WTC11 (cell line): Measurements from ENCODE around the gene HLA-DMA. TPM values are rescaled to one million over a fixed set of nuclear protein-coding genes. Genes with fewer than 3 reads are reported as not detected.

ENCODE experiments used
- CBFB ChIP-seq: sonication (generic); formaldehyde crosslinking; IDR thresholded peaks from 2 replicates; pipeline ENCODE4 v1.8.1; 2022; ENCODE audit warnings: mild to moderate bottlenecking, low read depth, missing genetic modification reagents
- NFYB ChIP-seq: sonication (generic); formaldehyde crosslinking; conservative IDR thresholded peaks from 2 replicates; pipeline ENCODE4 v1.8.0; 2022; ENCODE audit warnings: low read depth, missing genetic modification reagents
- ZNF121 ChIP-seq: sonication (generic); formaldehyde crosslinking; IDR thresholded peaks from 2 replicates; pipeline ENCODE4 v1.8.0; 2023; ENCODE audit warnings: missing genetic modification reagents
- ZNF138 ChIP-seq: sonication (generic); formaldehyde crosslinking; conservative IDR thresholded peaks from 2 replicates; pipeline ENCODE4 v1.8.1; 2022; ENCODE audit warnings: mild to moderate bottlenecking, moderate library complexity, missing genetic modification reagents
- ZNF232 ChIP-seq: sonication (generic); formaldehyde crosslinking; IDR thresholded peaks from 2 replicates; pipeline ENCODE4 v1.8.0; 2022; ENCODE audit warnings: mild to moderate bottlenecking, missing genetic modification reagents
- ZNF416 ChIP-seq: fragments of 250-450 bp; sonication (Bioruptor Pico); IDR thresholded peaks from 2 replicates; pipeline ENCODE4 v1.9.0; 2021; ENCODE audit warnings: mild to moderate bottlenecking, inconsistent platforms
- total RNA-seq: library from RNA; stranded (reverse); gene quantifications from 3 replicates; pipeline ENCODE4 v1.2.3, GENCODE V29; 2021
- TF ChIP-seq, protein P1 (sequence below): sonication (generic); formaldehyde crosslinking; IDR thresholded peaks from 2 replicates; pipeline ENCODE4 v1.8.1; 2022; ENCODE audit warnings: low read depth, missing genetic modification reagents, borderline replicate concordance
- TF ChIP-seq, protein P2 (sequence below): sonication (generic); formaldehyde crosslinking; IDR thresholded peaks from 2 replicates; pipeline ENCODE4 v1.8.0; 2023; ENCODE audit warnings: mild to moderate bottlenecking, missing genetic modification reagents
- TF ChIP-seq, protein P3 (sequence below): sonication (generic); formaldehyde crosslinking; IDR thresholded peaks from 2 replicates; pipeline ENCODE4 v1.8.1; 2022; ENCODE audit warnings: missing genetic modification reagents, borderline replicate concordance
- TF ChIP-seq, protein P4 (sequence below): sonication (generic); formaldehyde crosslinking; IDR thresholded peaks from 2 replicates; pipeline ENCODE4 v1.8.1; 2022; ENCODE audit warnings: low read depth, mild to moderate bottlenecking, moderate library complexity, missing genetic modification reagents, borderline replicate concordance
- TF ChIP-seq, protein P5 (sequence below): sonication (generic); formaldehyde crosslinking; IDR thresholded peaks from 2 replicates; pipeline ENCODE4 v1.8.1; 2023; ENCODE audit warnings: mild to moderate bottlenecking, moderate library complexity, missing genetic modification reagents
- TF ChIP-seq, protein P6 (sequence below): fragments of 250-450 bp; sonication (Bioruptor Pico); IDR thresholded peaks from 2 replicates; pipeline ENCODE4 v1.9.0; 2021; ENCODE audit warnings: moderate library complexity, mild to moderate bottlenecking, inconsistent platforms, borderline replicate concordance
- TF ChIP-seq, protein P7 (sequence below): sonication (generic); formaldehyde crosslinking; IDR thresholded peaks from 2 replicates; pipeline ENCODE4 v1.8.0; 2023; ENCODE audit warnings: missing genetic modification reagents, mild to moderate bottlenecking, borderline replicate concordance
- TF ChIP-seq, protein P8 (sequence below): fragments of 250-450 bp; sonication (Bioruptor Pico); IDR thresholded peaks from 2 replicates; pipeline ENCODE4 v1.9.0; 2021; ENCODE audit warnings: mild to moderate bottlenecking

HLA-DMA gene
- total RNA-seq, 1 experiment from 2014 or later = 6.6 TPM

DNA sequence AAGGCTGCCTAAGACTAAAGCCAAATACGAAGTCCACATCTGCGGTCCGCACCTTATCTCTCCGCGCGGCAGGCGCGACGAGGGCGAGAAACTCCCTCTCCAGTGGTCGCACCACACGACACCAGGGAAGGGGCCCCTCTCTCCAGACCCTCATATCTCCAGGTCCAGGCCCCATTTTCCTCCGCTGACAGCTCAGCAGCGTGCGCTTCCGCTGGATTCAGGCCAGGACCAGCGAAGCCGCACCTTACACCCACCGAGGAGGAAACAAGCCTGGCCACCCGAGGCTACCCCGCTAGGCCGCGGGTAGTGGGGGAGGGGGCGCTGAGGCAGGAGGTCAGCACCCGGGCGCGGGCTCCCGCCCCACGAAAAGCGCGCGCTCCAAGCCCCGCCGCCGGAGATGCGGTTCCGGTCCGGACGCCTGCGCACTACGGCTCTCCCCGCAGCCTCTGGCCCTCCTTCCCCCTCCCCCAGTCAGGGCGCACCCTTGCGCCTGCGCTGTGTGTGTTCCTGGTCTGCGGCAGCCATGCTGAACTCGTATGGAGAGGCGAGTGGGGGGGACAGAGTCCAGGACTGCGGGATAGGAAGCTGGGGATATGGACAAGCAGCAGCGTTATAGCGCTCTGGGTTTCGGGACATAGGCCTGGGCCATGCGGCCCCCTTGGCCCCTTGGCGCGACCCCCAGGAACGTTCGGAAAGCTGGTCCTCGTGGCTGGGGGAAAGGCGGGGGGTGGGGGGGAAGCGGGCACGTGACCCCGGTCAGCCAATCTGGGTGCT is 15.4 kb upstream of the HLA-DMA start, which contains the start of gene BRD2 (continued):
- TF ChIP-seq, protein P1, sequence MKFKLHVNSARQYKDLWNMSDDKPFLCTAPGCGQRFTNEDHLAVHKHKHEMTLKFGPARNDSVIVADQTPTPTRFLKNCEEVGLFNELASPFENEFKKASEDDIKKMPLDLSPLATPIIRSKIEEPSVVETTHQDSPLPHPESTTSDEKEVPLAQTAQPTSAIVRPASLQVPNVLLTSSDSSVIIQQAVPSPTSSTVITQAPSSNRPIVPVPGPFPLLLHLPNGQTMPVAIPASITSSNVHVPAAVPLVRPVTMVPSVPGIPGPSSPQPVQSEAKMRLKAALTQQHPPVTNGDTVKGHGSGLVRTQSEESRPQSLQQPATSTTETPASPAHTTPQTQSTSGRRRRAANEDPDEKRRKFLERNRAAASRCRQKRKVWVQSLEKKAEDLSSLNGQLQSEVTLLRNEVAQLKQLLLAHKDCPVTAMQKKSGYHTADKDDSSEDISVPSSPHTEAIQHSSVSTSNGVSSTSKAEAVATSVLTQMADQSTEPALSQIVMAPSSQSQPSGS (CRISPR knock-in tag) = no peak
- TF ChIP-seq ZNF121 = no peak
- TF ChIP-seq, protein P2, sequence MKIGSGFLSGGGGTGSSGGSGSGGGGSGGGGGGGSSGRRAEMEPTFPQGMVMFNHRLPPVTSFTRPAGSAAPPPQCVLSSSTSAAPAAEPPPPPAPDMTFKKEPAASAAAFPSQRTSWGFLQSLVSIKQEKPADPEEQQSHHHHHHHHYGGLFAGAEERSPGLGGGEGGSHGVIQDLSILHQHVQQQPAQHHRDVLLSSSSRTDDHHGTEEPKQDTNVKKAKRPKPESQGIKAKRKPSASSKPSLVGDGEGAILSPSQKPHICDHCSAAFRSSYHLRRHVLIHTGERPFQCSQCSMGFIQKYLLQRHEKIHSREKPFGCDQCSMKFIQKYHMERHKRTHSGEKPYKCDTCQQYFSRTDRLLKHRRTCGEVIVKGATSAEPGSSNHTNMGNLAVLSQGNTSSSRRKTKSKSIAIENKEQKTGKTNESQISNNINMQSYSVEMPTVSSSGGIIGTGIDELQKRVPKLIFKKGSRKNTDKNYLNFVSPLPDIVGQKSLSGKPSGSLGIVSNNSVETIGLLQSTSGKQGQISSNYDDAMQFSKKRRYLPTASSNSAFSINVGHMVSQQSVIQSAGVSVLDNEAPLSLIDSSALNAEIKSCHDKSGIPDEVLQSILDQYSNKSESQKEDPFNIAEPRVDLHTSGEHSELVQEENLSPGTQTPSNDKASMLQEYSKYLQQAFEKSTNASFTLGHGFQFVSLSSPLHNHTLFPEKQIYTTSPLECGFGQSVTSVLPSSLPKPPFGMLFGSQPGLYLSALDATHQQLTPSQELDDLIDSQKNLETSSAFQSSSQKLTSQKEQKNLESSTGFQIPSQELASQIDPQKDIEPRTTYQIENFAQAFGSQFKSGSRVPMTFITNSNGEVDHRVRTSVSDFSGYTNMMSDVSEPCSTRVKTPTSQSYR (CRISPR knock-in tag) = peak; percentile 91
- TF ChIP-seq ZNF232 (CRISPR knock-in tag) = peak; percentile 47; the same call in 1 of the 2 replicates
- TF ChIP-seq ZNF416 (CRISPR knock-in tag) = no peak
- TF ChIP-seq, protein P3, sequence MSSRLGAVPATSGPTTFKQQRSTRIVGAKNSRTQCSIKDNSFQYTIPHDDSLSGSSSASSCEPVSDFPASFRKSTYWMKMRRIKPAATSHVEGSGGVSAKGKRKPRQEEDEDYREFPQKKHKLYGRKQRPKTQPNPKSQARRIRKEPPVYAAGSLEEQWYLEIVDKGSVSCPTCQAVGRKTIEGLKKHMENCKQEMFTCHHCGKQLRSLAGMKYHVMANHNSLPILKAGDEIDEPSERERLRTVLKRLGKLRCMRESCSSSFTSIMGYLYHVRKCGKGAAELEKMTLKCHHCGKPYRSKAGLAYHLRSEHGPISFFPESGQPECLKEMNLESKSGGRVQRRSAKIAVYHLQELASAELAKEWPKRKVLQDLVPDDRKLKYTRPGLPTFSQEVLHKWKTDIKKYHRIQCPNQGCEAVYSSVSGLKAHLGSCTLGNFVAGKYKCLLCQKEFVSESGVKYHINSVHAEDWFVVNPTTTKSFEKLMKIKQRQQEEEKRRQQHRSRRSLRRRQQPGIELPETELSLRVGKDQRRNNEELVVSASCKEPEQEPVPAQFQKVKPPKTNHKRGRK = no peak
- TF ChIP-seq, protein P4, sequence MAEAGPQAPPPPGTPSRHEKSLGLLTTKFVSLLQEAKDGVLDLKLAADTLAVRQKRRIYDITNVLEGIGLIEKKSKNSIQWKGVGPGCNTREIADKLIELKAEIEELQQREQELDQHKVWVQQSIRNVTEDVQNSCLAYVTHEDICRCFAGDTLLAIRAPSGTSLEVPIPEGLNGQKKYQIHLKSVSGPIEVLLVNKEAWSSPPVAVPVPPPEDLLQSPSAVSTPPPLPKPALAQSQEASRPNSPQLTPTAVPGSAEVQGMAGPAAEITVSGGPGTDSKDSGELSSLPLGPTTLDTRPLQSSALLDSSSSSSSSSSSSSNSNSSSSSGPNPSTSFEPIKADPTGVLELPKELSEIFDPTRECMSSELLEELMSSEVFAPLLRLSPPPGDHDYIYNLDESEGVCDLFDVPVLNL (CRISPR knock-in tag) = no peak; the same call in 1 of the 2 replicates
- TF ChIP-seq, protein P5, sequence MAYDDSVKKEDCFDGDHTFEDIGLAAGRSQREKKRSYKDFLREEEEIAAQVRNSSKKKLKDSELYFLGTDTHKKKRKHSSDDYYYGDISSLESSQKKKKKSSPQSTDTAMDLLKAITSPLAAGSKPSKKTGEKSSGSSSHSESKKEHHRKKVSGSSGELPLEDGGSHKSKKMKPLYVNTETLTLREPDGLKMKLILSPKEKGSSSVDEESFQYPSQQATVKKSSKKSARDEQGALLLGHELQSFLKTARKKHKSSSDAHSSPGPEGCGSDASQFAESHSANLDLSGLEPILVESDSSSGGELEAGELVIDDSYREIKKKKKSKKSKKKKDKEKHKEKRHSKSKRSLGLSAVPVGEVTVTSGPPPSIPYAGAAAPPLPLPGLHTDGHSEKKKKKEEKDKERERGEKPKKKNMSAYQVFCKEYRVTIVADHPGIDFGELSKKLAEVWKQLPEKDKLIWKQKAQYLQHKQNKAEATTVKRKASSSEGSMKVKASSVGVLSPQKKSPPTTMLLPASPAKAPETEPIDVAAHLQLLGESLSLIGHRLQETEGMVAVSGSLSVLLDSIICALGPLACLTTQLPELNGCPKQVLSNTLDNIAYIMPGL = peak; percentile 87
- TF ChIP-seq, protein P6, sequence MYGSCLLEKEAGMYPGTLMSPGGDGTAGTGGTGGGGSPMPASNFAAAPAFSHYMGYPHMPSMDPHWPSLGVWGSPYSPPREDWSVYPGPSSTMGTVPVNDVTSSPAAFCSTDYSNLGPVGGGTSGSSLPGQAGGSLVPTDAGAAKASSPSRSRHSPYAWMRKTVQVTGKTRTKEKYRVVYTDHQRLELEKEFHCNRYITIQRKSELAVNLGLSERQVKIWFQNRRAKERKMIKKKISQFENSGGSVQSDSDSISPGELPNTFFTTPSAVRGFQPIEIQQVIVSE (CRISPR knock-in tag) = no peak
- TF ChIP-seq NFYB (CRISPR knock-in tag) = no peak; the same call in 1 of the 2 replicates
- TF ChIP-seq CBFB (CRISPR knock-in tag) = no peak
- TF ChIP-seq ZNF138 (CRISPR knock-in tag) = no peak
- TF ChIP-seq, protein P7, sequence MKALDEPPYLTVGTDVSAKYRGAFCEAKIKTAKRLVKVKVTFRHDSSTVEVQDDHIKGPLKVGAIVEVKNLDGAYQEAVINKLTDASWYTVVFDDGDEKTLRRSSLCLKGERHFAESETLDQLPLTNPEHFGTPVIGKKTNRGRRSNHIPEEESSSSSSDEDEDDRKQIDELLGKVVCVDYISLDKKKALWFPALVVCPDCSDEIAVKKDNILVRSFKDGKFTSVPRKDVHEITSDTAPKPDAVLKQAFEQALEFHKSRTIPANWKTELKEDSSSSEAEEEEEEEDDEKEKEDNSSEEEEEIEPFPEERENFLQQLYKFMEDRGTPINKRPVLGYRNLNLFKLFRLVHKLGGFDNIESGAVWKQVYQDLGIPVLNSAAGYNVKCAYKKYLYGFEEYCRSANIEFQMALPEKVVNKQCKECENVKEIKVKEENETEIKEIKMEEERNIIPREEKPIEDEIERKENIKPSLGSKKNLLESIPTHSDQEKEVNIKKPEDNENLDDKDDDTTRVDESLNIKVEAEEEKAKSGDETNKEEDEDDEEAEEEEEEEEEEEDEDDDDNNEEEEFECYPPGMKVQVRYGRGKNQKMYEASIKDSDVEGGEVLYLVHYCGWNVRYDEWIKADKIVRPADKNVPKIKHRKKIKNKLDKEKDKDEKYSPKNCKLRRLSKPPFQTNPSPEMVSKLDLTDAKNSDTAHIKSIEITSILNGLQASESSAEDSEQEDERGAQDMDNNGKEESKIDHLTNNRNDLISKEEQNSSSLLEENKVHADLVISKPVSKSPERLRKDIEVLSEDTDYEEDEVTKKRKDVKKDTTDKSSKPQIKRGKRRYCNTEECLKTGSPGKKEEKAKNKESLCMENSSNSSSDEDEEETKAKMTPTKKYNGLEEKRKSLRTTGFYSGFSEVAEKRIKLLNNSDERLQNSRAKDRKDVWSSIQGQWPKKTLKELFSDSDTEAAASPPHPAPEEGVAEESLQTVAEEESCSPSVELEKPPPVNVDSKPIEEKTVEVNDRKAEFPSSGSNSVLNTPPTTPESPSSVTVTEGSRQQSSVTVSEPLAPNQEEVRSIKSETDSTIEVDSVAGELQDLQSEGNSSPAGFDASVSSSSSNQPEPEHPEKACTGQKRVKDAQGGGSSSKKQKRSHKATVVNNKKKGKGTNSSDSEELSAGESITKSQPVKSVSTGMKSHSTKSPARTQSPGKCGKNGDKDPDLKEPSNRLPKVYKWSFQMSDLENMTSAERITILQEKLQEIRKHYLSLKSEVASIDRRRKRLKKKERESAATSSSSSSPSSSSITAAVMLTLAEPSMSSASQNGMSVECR (CRISPR knock-in tag) = peak; percentile 84; the same call in 1 of the 2 replicates
- TF ChIP-seq, protein P8, sequence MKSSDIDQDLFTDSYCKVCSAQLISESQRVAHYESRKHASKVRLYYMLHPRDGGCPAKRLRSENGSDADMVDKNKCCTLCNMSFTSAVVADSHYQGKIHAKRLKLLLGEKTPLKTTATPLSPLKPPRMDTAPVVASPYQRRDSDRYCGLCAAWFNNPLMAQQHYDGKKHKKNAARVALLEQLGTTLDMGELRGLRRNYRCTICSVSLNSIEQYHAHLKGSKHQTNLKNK (CRISPR knock-in tag) = no peak
- TF ChIP-seq, all 79 proteins: peak for 21
